Measurements from ENCODE around the gene CATSPERB. TPM values are rescaled to one million over a fixed set of nuclear protein-coding genes. Genes with fewer than 3 reads are reported as not detected.
"Not testable (repeated sequence)": the region's sequence is repeated elsewhere in the genome, so short reads cannot be mapped to it uniquely, and the experiment has no call there.

Gene CATSPERB
- total RNA-seq, 1 donor from 2014 or later = 3.0 TPM

DNA sequence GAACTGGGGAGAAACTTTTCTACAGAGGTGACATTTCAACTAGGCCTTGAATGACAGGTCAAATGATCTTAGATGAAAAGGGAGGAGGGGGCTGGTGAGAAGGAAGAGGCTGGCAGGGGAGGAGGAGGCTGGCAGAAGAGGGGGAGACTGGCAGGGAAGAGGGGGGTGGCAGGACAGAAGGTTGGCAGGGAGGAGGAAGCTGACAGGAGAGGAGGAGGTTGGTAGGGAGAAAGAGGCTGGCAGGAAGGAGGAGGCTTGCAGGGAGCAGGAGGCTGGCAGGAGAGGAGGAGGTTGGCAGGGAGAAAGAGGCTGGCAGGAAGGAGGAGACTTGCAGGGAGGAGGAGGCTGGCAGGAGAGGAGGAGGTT is 158.4 kb downstream of the CATSPERB start:
- H3K4me1 ChIP-seq = no peaks in the 10 kb centered on the region
- TF ChIP-seq, protein P1, sequence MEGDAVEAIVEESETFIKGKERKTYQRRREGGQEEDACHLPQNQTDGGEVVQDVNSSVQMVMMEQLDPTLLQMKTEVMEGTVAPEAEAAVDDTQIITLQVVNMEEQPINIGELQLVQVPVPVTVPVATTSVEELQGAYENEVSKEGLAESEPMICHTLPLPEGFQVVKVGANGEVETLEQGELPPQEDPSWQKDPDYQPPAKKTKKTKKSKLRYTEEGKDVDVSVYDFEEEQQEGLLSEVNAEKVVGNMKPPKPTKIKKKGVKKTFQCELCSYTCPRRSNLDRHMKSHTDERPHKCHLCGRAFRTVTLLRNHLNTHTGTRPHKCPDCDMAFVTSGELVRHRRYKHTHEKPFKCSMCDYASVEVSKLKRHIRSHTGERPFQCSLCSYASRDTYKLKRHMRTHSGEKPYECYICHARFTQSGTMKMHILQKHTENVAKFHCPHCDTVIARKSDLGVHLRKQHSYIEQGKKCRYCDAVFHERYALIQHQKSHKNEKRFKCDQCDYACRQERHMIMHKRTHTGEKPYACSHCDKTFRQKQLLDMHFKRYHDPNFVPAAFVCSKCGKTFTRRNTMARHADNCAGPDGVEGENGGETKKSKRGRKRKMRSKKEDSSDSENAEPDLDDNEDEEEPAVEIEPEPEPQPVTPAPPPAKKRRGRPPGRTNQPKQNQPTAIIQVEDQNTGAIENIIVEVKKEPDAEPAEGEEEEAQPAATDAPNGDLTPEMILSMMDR (IDR thresholded peaks at IDR 0.05) = no peak
- ATAC-seq (no peak), DNase-seq (no peak)
- H3K4me3 ChIP-seq = no peak overlapping the region
- no peak overlapping the region for H3K27ac ChIP-seq
- intact Hi-C loops (cut with DNase I) = no loop called here
- H3K9me3 ChIP-seq = no peaks in the 10 kb centered on the region
- peaks cover 14% of the 10 kb centered on the region for H3K27me3 ChIP-seq
- no peaks in the 10 kb centered on the region for H3K36me3 ChIP-seq

DNA sequence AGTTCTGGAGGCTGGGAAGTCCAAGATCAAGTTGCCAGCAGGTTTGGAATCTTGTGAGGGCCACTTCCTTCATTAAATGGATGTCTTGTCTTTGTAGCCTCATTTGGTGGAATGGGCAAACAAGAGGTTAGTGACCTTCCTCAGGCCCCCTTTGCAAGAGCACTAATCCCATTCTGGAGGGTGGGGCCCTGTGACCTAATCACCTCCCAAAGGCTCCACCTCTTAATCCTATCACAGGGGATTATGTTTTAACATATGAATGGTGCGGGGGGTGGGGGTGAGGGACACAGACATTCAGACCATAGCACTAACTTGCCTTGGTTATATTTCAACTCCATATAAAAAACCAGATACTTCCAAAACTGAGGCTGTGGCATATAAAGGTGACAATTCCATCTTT is 161.9 kb downstream of the CATSPERB start:
- Histone ChIP-seq H3K36me3 (no peaks in the 10 kb centered on the region), H3K27me3 (peaks cover 2% of the 10 kb centered on the region), H3K4me3 (no peak overlapping the region), H3K4me1 (no peaks in the 10 kb centered on the region), H3K9me3 (no peaks in the 10 kb centered on the region), H3K27ac (no peak overlapping the region)
- DNase-seq (no peak), ATAC-seq (no peak)
- intact Hi-C loops (cut with DNase I) = no loop called here
- TF ChIP-seq, protein P1 (IDR thresholded peaks at IDR 0.05) = no peak

DNA sequence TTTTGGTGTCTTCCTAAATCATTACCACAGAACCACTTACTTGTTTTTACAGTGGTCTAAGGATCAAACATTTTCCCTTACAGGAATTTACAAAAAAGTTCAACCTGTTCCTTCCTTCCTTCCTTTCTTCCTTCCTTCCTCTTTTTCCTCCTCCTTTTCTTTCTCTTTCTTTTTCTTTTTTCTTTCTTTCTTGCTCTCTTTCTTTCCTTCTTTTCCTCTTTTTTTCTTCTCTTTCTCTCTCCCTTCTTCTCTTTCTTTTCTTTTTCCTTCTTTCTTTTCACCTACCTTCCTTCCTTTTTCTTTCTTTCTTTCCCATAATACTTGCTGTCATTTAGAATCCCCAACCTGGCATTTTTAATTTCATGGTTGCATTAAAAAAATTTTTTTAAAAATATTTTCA is 162.6 kb downstream of the CATSPERB start:
- H3K27ac ChIP-seq = no peak overlapping the region
- H3K4me3 ChIP-seq = no peak overlapping the region
- ATAC-seq = no peak
- no peaks in the 10 kb centered on the region for H3K36me3 ChIP-seq
- H3K27me3 ChIP-seq = no peaks in the 10 kb centered on the region
- intact Hi-C loops (cut with DNase I) = no loop called here
- no peaks in the 10 kb centered on the region for H3K4me1 ChIP-seq
- no peak for DNase-seq
- H3K9me3 ChIP-seq = no peaks in the 10 kb centered on the region
- TF ChIP-seq, protein P1 (IDR thresholded peaks at IDR 0.05) = no peak

DNA sequence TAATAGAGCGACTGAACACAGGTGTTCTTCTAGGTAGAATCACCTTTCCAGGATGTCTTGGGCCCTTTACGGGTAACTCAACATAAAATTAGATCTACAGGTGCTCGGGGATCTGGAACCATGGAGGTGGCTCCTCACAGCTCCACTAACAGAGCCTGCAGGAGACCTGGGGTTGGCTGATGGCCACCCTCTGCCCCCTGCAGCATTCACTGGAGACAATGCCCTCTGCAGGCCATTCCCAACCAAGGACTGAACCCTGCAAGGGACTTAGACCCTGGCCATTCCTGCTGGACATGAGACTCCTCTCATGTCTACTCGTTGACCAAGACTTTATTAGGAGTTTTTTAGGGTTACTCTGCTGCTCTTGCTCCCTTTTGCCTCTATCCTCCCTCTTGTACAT is 163.3 kb downstream of the CATSPERB start:
- Histone ChIP-seq H3K4me1 (no peaks in the 10 kb centered on the region), H3K27ac (no peak overlapping the region), H3K36me3 (no peaks in the 10 kb centered on the region), H3K9me3 (no peaks in the 10 kb centered on the region), H3K27me3 (no peaks in the 10 kb centered on the region), H3K4me3 (no peak overlapping the region)
- DNase-seq (no peak), ATAC-seq (peak; percentile 29)
- intact Hi-C loops (cut with DNase I) = no loop called here
- TF ChIP-seq, protein P1 (IDR thresholded peaks at IDR 0.05) = no peak

DNA sequence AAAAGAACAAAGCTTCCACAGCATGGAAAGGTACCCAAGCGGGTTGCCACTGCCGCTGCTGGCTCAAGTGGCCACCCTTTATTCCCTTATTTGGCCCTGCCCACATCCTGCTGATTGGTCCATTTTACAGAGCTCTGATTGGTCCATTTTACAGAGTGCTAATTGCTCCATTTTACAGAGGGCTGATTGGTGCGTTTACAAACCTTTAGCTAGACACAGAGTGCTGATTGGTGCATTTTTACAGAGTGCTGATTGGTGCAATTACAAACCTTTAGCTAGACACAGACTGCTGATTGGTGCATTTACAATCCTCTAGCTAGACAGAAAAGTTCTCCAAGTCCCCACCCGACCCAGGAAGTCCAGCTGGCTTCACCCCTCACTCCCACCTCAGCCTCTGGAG is 164.1 kb downstream of the CATSPERB start:
- intact Hi-C loops (cut with DNase I); H3K27ac ChIP-seq; ATAC-seq; H3K27me3 ChIP-seq; H3K4me1 ChIP-seq; H3K9me3 ChIP-seq; DNase-seq; H3K4me3 ChIP-seq; H3K36me3 ChIP-seq: not testable (repeated sequence)

DNA sequence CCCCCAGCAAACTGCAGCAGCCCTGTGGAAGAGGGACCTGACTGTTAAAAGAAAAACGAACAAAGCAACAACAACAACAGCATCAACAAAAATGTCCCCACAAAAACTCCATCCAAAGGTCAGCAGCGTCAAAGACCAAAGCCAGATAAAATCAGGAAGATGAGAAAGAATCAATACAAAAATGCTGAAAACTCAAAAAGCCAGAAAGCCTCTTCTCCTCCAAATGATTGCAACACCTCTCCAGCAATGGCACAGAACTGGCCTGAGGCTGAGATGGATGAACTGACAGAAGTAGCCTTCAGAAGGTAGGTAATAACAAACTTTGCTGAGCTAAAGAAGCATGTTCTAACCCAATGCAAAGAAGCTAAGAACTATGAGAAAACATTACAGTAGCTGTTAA is 176.4 kb downstream of the CATSPERB start:
- Histone ChIP-seq H3K27me3 (no peaks in the 10 kb centered on the region), H3K4me1 (no peaks in the 10 kb centered on the region), H3K4me3 (no peak overlapping the region), H3K36me3 (no peaks in the 10 kb centered on the region), H3K27ac (no peak overlapping the region), H3K9me3 (no peaks in the 10 kb centered on the region)
- DNase-seq = no peak
- ATAC-seq = no peak
- TF ChIP-seq, protein P1 (IDR thresholded peaks at IDR 0.05) = no peak
- intact Hi-C loops (cut with DNase I) = no loop called here

Measured in upper lobe of right lung (tissue), 1 donor.